CD4-positive, alpha-beta T cell treated with Interleukin-1 beta for 1 hour (primary cell): ENCODE measurements around the gene CCDC148.
"Not testable (repeated sequence)": the region's sequence is repeated elsewhere in the genome, so short reads cannot be mapped to it uniquely, and the experiment has no call there.

Experiments
- DNase-seq, 2 donors: peaks; one replicate each; pipeline ENCODE4 v3.0.0-alpha.2; 2020 to 2022

Gene CCDC148

GRCh38 chr2:158413581-158413980, 43.0 kb downstream of the CCDC148 start:
- DNase-seq, result no peak

- no peak for DNase-seq
Observed at GRCh38 chr2:158412206-158412605, 44.3 kb downstream of the CCDC148 start.

GRCh38 chr2:158411748-158412147, 44.8 kb downstream of the CCDC148 start:
- no peak for DNase-seq

GRCh38 chr2:158410132-158410531, 46.4 kb downstream of the CCDC148 start:
- no peak for DNase-seq

GRCh38 chr2:158407031-158407430, 49.5 kb downstream of the CCDC148 start:
- no peak for DNase-seq

GRCh38 chr2:158405341-158405740, 51.2 kb downstream of the CCDC148 start:
- DNase-seq, result no peak

GRCh38 chr2:158403237-158403636, 53.3 kb downstream of the CCDC148 start:
- no peak for DNase-seq

- no peak for DNase-seq
Observed at GRCh38 chr2:158402665-158403064, 53.9 kb downstream of the CCDC148 start.

GRCh38 chr2:158395166-158395565, 61.4 kb downstream of the CCDC148 start:
- no peak for DNase-seq

- no peak for DNase-seq
Observed at GRCh38 chr2:158394453-158394852, 62.1 kb downstream of the CCDC148 start.

GRCh38 chr2:158393886-158394285, 62.7 kb downstream of the CCDC148 start:
- no peak for DNase-seq

GRCh38 chr2:158392687-158393086, 63.9 kb downstream of the CCDC148 start:
- DNase-seq, result no peak

GRCh38 chr2:158391876-158392275, 64.7 kb downstream of the CCDC148 start:
- DNase-seq, result peak in 1 of 2 donors; percentile 1

GRCh38 chr2:158391361-158391760, 65.2 kb downstream of the CCDC148 start:
- no peak for DNase-seq

- no peak for DNase-seq
Observed at GRCh38 chr2:158388159-158388558, 68.4 kb downstream of the CCDC148 start.

- no peak for DNase-seq
Observed at GRCh38 chr2:158385646-158386045, 70.9 kb downstream of the CCDC148 start.

GRCh38 chr2:158381978-158382377, 74.6 kb downstream of the CCDC148 start:
- no peak for DNase-seq

GRCh38 chr2:158381205-158381604, 75.3 kb downstream of the CCDC148 start:
- no peak for DNase-seq

- no peak for DNase-seq
Observed at GRCh38 chr2:158380746-158381145, 75.8 kb downstream of the CCDC148 start.

GRCh38 chr2:158378926-158379325, 77.6 kb downstream of the CCDC148 start:
- no peak for DNase-seq

GRCh38 chr2:158366342-158366741, 90.2 kb downstream of the CCDC148 start:
- no peak for DNase-seq

- DNase-seq, result no peak
Observed at GRCh38 chr2:158359846-158360245, 96.7 kb downstream of the CCDC148 start.

GRCh38 chr2:158357699-158358098, 98.9 kb downstream of the CCDC148 start:
- DNase-seq, result no peak

- DNase-seq, result no peak
Observed at GRCh38 chr2:158357122-158357521, 99.4 kb downstream of the CCDC148 start.

- not testable (repeated sequence) for DNase-seq
Observed at GRCh38 chr2:158351466-158351816, 105.1 kb downstream of the CCDC148 start.
